Astrocyte of the spinal cord (primary cell): ENCODE results near the gene RHOT2.

ENCODE experiments used
- DNase-seq: peaks from one replicate; pipeline ENCODE4 v3.0.0; 2011; ENCODE audit warnings: low read depth, low spot score
- H3K4me3 ChIP-seq: 2 replicates; pipeline ENCODE4 v1.5.1; 2011; ENCODE audit warnings: low read depth, mild to moderate bottlenecking, low read length, moderate library complexity
- CTCF ChIP-seq: IDR thresholded peaks from 2 replicates; pipeline ENCODE4 v1.5.1; 2012; ENCODE audit warnings: low read depth, mild to moderate bottlenecking, low read length, inconsistent platforms
- in situ Hi-C: cut with HindIII; loops from 2 replicates; pipeline ENCODE4 v1.10.0; 2017; ENCODE audit warnings: low sequenced_read_pairs

The RHOT2 gene

GRCh38 chr16:715477-716199 is 47.7 kb downstream of the RHOT2 start:
- in situ Hi-C loops = no loop called here
- TF ChIP-seq CTCF = no peak
- H3K4me3 ChIP-seq = peak overlapping the region; percentile 47
- DNase-seq = no peak

GRCh38 chr16:716200-716568 is 48.3 kb downstream of the RHOT2 start:
- in situ Hi-C loops = no loop called here
- no peak for TF ChIP-seq CTCF
- peak overlapping the region; percentile 47 for H3K4me3 ChIP-seq
- DNase-seq = peak; percentile 77

GRCh38 chr16:716768-717325 is 48.9 kb downstream of the RHOT2 start:
- in situ Hi-C loops = no loop called here
- DNase-seq = no peak
- no peak for TF ChIP-seq CTCF
- H3K4me3 ChIP-seq = peak overlapping the region; percentile 47

- in situ Hi-C loops = no loop called here
- no peak overlapping the region for H3K4me3 ChIP-seq
- no peak for DNase-seq
- TF ChIP-seq CTCF = no peak
Observed at GRCh38 chr16:717450-718245, 49.7 kb downstream of the RHOT2 start.

GRCh38 chr16:718389-718788 is 50.5 kb downstream of the RHOT2 start:
- DNase-seq = no peak
- H3K4me3 ChIP-seq = no peak overlapping the region
- in situ Hi-C loops = no loop called here
- no peak for TF ChIP-seq CTCF

- TF ChIP-seq CTCF = no peak
- in situ Hi-C loops = no loop called here
- no peak overlapping the region for H3K4me3 ChIP-seq
Observed at GRCh38 chr16:718922-719321, 51.0 kb downstream of the RHOT2 start.

More at GRCh38 chr16:718922-719321, 51.0 kb downstream of the RHOT2 start:
- DNase-seq = no peak
